Muscle of leg (tissue), 11 donors: Measurements from ENCODE around the gene ITK. TPM values are rescaled to one million over a fixed set of nuclear protein-coding genes. Genes with fewer than 3 reads are reported as not detected.

Source experiments
- DNase-seq: peaks from one replicate; pipeline ENCODE4 v3.0.0; 2013
- H3K27ac ChIP-seq: one replicate; pipeline ENCODE4 v1.5.1; 2013; ENCODE audit warnings: mild to moderate bottlenecking, low read length, control low read depth
- H3K27me3 ChIP-seq: one replicate; pipeline ENCODE4 v1.6.1; 2013; ENCODE audit warnings: low read length; ENCODE audit not compliant: control insufficient read depth, insufficient read depth
- H3K36me3 ChIP-seq: one replicate; pipeline ENCODE4 v1.6.1; 2013; ENCODE audit warnings: low read length; ENCODE audit not compliant: control insufficient read depth, insufficient read depth
- H3K4me1 ChIP-seq: one replicate; pipeline ENCODE4 v1.6.1; 2013; ENCODE audit warnings: low read length; ENCODE audit not compliant: control insufficient read depth, insufficient read depth
- H3K4me3 ChIP-seq: one replicate; pipeline ENCODE4 v1.5.1; 2013; ENCODE audit warnings: low read length, control low read depth
- H3K9me3 ChIP-seq: replicated peaks from 2 replicates; pipeline ENCODE4 v1.6.1; 2013; ENCODE audit warnings: low read depth, low read length; ENCODE audit not compliant: control insufficient read depth
- WGBS: methylation state at CpG from one replicate; pipeline ENCODE4 v1.1.5; 2013; ENCODE audit warnings: missing lambda C conversion rate; ENCODE audit not compliant: insufficient coverage; 5-methylcytosine and 5-hydroxymethylcytosine counted together
- polyA plus RNA-seq, 8 donors: library from polyadenylated mRNA; unstranded; fragments of 120-200 nt; gene quantifications; one replicate each; pipeline versions ENCODE4 v1.2.1 to v1.2.3, GENCODE V29; 2013; ENCODE audit warnings: inconsistent platforms in 1 of 8, low replicate concordance in 1 of 8; ENCODE audit not compliant: insufficient read length in 8 of 8, insufficient read depth in 1 of 8
- total RNA-seq: library from RNA; stranded (reverse); fragments of 120-200 nt; gene quantifications from one replicate; pipeline ENCODE4 v1.2.4, GENCODE V29; 2013

The ITK gene
- total and polyA plus RNA-seq, 9 donors, result 0.08 to 0.54 (median 0.21) TPM

- Histone ChIP-seq H3K4me3 (no peak overlapping the region), H3K27ac (no peak overlapping the region), H3K9me3 (no peaks in the 10 kb centered on the region), H3K4me1 (no peaks in the 10 kb centered on the region), H3K27me3 (no peaks in the 10 kb centered on the region), H3K36me3 (no peaks in the 10 kb centered on the region)
- WGBS, result 48% methylated on average over 6 of the region's 8 CpGs
- DNase-seq, result peak; percentile 12
Measured at GRCh38 chr5:157303667-157304327, 123.2 kb downstream of the ITK start.

Other genes starting within 250 kb of the ITK start
- 1.9 TPM for gene TIMD4, start 217.6 kb upstream of the ITK start, total RNA-seq
- gene TIMD4, start 217.6 kb upstream of the ITK start, polyA plus RNA-seq, result 1 to 10 TPM in 7 of 8 donors, under 1 TPM in 1; 0.84 to 4.1 (median 2.2) TPM
- gene HAVCR1, start 121.7 kb upstream of the ITK start, total RNA-seq, result 0.04 TPM
- gene HAVCR1, start 121.7 kb upstream of the ITK start, polyA plus RNA-seq, result under 1 TPM in 4 of 8 donors, not detected in 4; 0.14 to 0.94 (median 0.23) TPM
- 4.3 TPM for gene HAVCR2, start 71.8 kb upstream of the ITK start, total RNA-seq
- gene HAVCR2, start 71.8 kb upstream of the ITK start, polyA plus RNA-seq, result 1 to 10 TPM; 1.5 to 4.2 (median 2.0) TPM
- 13.4 TPM for gene MED7, start 38.0 kb upstream of the ITK start, total RNA-seq
- 10 to 100 TPM in 6 of 8 donors, 1 to 10 TPM in 2; 9.5 to 13.0 (median 12.2) TPM for gene MED7, start 38.0 kb upstream of the ITK start, polyA plus RNA-seq
- not detected for gene GARIN3, start 14.6 kb upstream of the ITK start, total RNA-seq
- not detected for gene GARIN3, start 14.6 kb upstream of the ITK start, polyA plus RNA-seq
- 3.1 TPM for gene CYFIP2, start 85.3 kb downstream of the ITK start, total RNA-seq
- gene CYFIP2, start 85.3 kb downstream of the ITK start, polyA plus RNA-seq, result 1 to 10 TPM; 3.0 to 7.8 (median 4.4) TPM